Lung microvascular endothelial cell (primary cell): ENCODE data around the gene LMO1. TPM values are rescaled to one million over a fixed set of nuclear protein-coding genes. Genes with fewer than 3 reads are reported as not detected.
A peak's percentile ranks its signal among the peaks of the same experiment; 100 is the strongest.

Source experiments
- DNase-seq, 2 donors: peaks; one replicate each; pipeline versions ENCODE4 v3.0.0 to v3.0.0-alpha.2; 2010; ENCODE audit warnings: low read depth in 2 of 2
- total RNA-seq: library from RNA; depleted of rRNA; stranded (reverse); fragments of >200 nt; gene quantifications from 2 replicates; pipeline ENCODE4 v1.2.1, GENCODE V29; 2014

LMO1 gene
- total RNA-seq, 1 donor from 2014 or later, result not detected

- DNase-seq, result no peak
Measured at GRCh38 chr11:8249482-8249881, 14.2 kb downstream of the LMO1 start.

GRCh38 chr11:8248786-8249185 is 14.9 kb downstream of the LMO1 start:
- DNase-seq, result no peak

GRCh38 chr11:8247312-8247711 is 16.4 kb downstream of the LMO1 start:
- DNase-seq, result peak in 1 of 2 donors; percentile 28

GRCh38 chr11:8243458-8243857 is 20.2 kb downstream of the LMO1 start:
- DNase-seq, result no peak

GRCh38 chr11:8242499-8243280 is 21.0 kb downstream of the LMO1 start:
- no peak for DNase-seq

- DNase-seq, result no peak
Measured at GRCh38 chr11:8242118-8242475, 21.6 kb downstream of the LMO1 start.

GRCh38 chr11:8241373-8242117 is 22.1 kb downstream of the LMO1 start:
- DNase-seq, result no peak

GRCh38 chr11:8239536-8240228 is 24.0 kb downstream of the LMO1 start:
- DNase-seq, result no peak

GRCh38 chr11:8239040-8239439 is 24.6 kb downstream of the LMO1 start:
- DNase-seq, result no peak

GRCh38 chr11:8237453-8237852 is 26.2 kb downstream of the LMO1 start:
- no peak for DNase-seq

- DNase-seq, result no peak
Measured at GRCh38 chr11:8235925-8236324, 27.8 kb downstream of the LMO1 start.

- no peak for DNase-seq
Measured at GRCh38 chr11:8234910-8235309, 28.8 kb downstream of the LMO1 start.

- no peak for DNase-seq
Measured at GRCh38 chr11:8234425-8234821, 29.3 kb downstream of the LMO1 start.

- DNase-seq, result no peak
Measured at GRCh38 chr11:8233691-8234424, 29.8 kb downstream of the LMO1 start.

GRCh38 chr11:8232849-8233606 is 30.6 kb downstream of the LMO1 start:
- DNase-seq, result no peak

GRCh38 chr11:8232414-8232813 is 31.3 kb downstream of the LMO1 start:
- DNase-seq, result no peak

GRCh38 chr11:8231979-8232378 is 31.7 kb downstream of the LMO1 start:
- DNase-seq, result no peak

- DNase-seq, result no peak
Measured at GRCh38 chr11:8230921-8231847, 32.5 kb downstream of the LMO1 start.

GRCh38 chr11:8230178-8230859 is 33.4 kb downstream of the LMO1 start:
- no peak for DNase-seq
